HTR-8/SVneo (cell line): Measurements from ENCODE around the gene URM1.
"Not testable (repeated sequence)": the region's sequence is repeated elsewhere in the genome, so short reads cannot be mapped to it uniquely, and the experiment has no call there.

Experiments
- DNase-seq: peaks from one replicate; pipeline ENCODE4 v3.0.0; 2011; ENCODE audit warnings: low spot score, mixed read lengths; ENCODE audit not compliant: insufficient read length
- FAIRE-seq: peaks from 2 replicates; lab custom pipeline; 2011; peaks lifted over from hg19 to GRCh38; lab: Jason Lieb, UNC

The URM1 gene

DNA sequence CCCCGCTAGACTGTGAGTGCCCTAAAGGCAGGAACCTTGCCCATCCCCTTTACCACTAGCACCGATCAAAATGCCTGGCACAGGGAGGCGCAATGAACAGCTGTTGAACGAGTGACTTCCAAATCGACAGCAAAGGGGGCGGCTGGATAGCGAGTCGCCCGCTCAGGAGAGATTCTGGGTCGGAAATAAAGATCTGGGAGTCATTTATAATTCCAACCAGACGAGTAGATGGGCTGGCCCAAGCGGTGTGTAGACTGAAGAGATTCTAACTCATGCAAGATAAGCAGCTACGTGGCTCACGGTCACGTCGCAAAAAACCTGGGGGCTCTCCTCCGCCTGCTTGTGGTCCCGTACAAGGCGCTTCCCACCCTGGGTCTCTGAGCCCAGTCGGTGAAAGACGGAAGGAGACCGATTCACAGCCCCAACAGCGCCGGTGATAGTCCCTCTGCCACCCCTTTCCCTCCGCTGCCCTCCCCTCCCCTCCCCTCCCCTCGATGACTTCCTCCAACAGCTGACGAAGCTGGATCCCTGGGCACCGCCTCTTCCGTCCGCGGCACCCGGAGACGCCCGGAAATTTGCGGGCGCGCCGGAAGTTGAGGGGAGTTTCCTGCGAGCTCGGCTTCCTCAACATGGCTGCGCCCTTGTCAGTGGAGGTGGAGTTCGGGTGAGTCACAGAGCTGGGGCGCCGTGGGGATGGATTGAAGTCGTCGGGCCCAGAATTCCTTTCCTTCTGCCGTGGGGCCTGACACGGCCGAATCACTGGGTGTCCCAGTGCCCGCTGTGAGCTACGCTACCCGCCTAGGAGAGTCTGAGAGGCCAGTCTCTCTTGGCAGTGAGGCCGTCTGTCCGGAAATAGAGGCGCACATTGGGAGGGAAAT is at the start of gene URM1:
TSS of gene URM1 (plus strand) at position 623 of the 878 bp plus-strand sequence. CDS start at position 630, 7 bp downstream.
- peak; percentile 96 for DNase-seq
- no peak for FAIRE-seq

GRCh38 chr9:128321879-128322403 is 49.2 kb upstream of the URM1 start:
- FAIRE-seq: no peak
- DNase-seq: no peak

DNA sequence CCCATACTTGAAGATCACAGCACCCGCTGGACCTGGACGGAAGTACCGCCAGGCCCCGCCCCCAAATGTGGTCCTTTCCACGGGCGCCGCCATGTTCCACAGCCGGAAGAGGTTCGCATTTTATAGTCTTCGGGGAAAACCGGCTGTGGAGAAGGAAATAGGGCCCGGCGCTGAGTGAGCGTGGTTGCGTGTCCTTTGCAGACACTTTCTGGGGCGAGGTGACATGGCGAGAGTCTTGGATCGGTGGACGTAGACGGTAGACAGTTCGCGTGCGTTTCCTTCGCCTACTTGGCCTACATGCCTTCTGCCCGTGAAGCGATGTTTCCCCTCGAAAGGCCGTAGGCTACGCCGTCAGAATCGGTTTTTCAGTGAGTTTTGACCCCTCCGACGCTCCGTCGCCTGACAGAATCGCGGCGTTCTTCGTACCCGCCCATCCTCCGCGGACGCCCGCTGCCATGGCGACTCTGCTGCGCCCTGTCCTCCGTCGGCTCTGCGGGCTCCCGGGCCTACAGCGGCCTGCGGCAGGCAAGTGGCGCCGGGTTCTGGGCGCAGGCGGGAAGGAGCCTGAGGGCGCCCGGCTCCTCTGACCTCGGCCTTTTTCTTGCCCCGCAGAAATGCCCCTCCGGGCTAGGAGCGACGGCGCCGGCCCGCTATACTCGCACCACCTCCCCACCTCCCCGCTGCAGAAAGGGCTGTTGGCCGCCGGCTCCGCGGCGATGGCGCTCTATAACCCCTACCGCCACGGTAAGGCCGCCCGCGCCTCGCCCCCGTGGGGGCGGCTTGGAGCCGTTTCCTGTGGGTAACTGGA is 48.6 kb upstream of the URM1 start, which contains the start of the genes COQ4 and TRUB2:
TSS of gene COQ4 (plus strand) at position 436 of the 808 bp plus-strand sequence. CDS start at position 456, 20 bp downstream.
TSS of gene TRUB2 (minus strand) at position 44 of the 808 bp plus-strand sequence. CDS start at position 5, 39 bp downstream.
- peak; percentile 89 for DNase-seq
- no peak for FAIRE-seq

- DNase-seq: no peak
- no peak for FAIRE-seq
These were observed 47.9 kb upstream of the URM1 start for GRCh38 chr9:128323212-128323730.

DNA sequence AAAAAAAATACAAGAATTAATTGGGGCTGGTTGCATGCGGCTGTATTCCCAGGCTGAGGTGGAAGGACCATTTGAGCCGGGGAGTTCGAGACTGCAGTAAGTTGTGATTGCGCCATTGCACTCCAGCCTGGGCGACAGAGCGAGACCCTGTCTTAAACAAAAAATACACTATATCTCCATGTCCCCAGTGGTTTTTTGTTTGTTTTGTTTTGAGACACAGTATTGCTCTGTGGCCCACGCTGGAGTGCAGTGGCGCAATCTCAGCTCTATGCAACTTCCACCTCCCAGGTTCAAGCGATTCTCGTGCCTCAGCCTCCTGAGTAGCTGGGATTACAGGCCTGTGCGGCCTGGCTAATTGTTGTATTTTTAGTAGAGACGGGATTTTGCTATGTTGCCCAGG is 47.4 kb upstream of the URM1 start:
- no peak for FAIRE-seq
- DNase-seq: no peak

- no peak for DNase-seq
- FAIRE-seq: no peak
These were observed 46.8 kb upstream of the URM1 start for GRCh38 chr9:128324401-128324800.

DNA sequence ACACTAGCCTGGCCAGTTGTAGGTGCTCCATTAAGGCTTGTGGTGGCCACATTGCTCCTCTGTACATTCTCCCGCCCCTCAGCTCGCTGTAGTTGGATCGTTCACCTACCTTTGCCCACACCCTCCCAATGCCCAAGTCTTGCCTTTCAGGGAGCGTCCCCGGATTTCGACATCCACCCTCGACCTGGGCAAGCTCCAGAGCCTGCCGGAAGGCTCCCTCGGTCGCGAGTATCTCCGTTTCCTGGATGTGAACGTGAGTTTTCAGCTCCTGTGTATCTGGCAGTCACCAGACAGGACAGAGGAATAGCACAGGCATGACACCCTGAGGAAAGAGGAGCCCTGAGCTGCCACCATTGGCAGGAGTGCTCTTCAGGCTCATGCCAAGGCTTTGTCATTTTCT is 45.5 kb upstream of the URM1 start:
- FAIRE-seq (no peak), DNase-seq (no peak)

GRCh38 chr9:128333451-128333869 is 37.7 kb upstream of the URM1 start:
- FAIRE-seq (no peak), DNase-seq (no peak)

GRCh38 chr9:128335161-128335560 is 36.0 kb upstream of the URM1 start:
- FAIRE-seq (no peak), DNase-seq (no peak)

- DNase-seq (no peak), FAIRE-seq (no peak)
These were observed 35.3 kb upstream of the URM1 start for GRCh38 chr9:128335914-128336313.

DNA sequence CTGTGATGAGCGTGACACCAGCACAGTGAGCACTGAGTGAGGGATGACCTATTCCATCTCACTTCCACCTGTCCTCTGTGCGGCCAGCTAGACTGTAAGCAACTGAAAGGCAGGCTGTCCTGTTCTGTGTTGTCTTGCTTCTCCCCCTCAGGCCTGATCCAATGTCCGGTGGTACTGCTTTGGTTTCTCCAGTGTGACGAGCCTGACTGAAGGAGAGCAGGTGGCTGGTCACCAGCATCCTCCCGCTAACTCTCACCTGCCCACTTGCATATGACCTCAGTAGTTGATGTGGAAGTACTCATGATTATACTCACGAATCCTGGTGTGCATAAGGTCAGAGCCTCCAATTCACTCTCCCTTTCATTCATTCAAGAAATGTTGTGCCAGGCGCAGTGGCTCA is 33.2 kb upstream of the URM1 start:
- FAIRE-seq (no peak), DNase-seq (no peak)

DNA sequence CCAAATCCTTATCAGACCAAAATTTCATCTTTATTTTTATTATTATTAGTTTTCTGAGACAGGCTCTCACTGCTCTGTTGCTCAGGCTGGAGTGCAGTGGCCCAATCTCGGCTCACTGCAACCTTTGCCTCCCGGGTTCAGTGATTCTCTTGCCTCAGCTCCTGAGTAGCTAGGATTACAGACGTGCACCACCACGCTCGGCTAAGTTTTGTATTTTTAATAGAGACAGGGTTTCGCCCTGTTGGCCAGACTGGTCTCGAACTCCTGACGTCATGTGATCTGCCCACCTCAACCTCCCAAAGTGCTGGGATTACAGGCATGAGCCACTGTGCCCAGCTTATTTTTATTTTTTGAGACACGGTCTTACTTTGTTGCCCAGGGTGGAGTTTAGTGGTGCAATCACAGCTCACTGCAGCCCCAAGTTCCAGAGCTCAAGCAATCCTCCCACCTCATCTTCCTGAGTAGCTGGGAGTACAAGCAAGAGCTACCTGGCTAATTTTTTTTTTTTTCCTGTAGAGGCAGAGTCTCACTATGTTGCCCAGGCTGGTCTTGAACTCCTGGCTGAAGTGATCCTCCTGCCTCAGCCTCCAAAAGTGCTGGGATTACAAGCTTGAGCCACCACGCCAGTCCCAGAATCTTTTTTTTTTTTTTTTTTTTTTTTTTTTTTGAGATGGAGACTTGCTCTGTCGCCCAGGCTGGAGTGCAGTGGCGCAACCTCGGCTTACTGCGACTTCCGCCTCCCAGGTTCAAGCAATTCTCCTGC is 32.1 kb upstream of the URM1 start:
- not testable (repeated sequence) for FAIRE-seq, DNase-seq

- DNase-seq: peak; percentile 69
- no peak for FAIRE-seq
These were observed 31.1 kb upstream of the URM1 start, which contains the start of gene SLC27A4 for GRCh38 chr9:128339761-128340690. Gene SLC27A4, plus strand, starts transcription at chr9:128340527. Its CDS starts 2,606 bp downstream, at chr9:128343133.

- FAIRE-seq: no peak
- DNase-seq: no peak
These were observed 30.3 kb upstream of the URM1 start for GRCh38 chr9:128340691-128341434.

GRCh38 chr9:128341435-128341849 is 29.7 kb upstream of the URM1 start:
- FAIRE-seq (no peak), DNase-seq (peak; percentile 81)

- DNase-seq (no peak), FAIRE-seq (no peak)
These were observed 28.0 kb upstream of the URM1 start for GRCh38 chr9:128342971-128343680.

GRCh38 chr9:128343855-128344254 is 27.3 kb upstream of the URM1 start:
- no peak for DNase-seq
- no peak for FAIRE-seq
